ENCODE data around the gene SORCS3.

The SORCS3 gene

GRCh38 chr10:104683567-104683966 is 42.5 kb downstream of the SORCS3 start:
- no peak for DNase-seq (ENCODE audit: low read depth)
- TF ChIP-seq MYC (IDR thresholded peaks at IDR 0.05; ENCODE audit: low read depth, low read length) (no peak), MAX (IDR thresholded peaks at IDR 0.05; ENCODE audit: low read depth, low read length) (no peak), POLR2A (IDR thresholded peaks at IDR 0.05; ENCODE audit: extremely low read depth, insufficient read length) (no peak), CTCF (IDR thresholded peaks at IDR 0.05; ENCODE audit: low read depth, low read length) (no peak)
- H3K4me3 ChIP-seq (ENCODE audit: low read depth, low read length) = no peak overlapping the region

- no peak overlapping the region for H3K4me3 ChIP-seq (ENCODE audit: low read depth, low read length)
- TF ChIP-seq CTCF (IDR thresholded peaks at IDR 0.05; ENCODE audit: low read depth, low read length) (no peak), POLR2A (IDR thresholded peaks at IDR 0.05; ENCODE audit: extremely low read depth, insufficient read length) (no peak), MYC (IDR thresholded peaks at IDR 0.05; ENCODE audit: low read depth, low read length) (no peak), MAX (IDR thresholded peaks at IDR 0.05; ENCODE audit: low read depth, low read length) (no peak)
- DNase-seq (ENCODE audit: low read depth) = no peak
Measured at GRCh38 chr10:104686829-104687228, 45.7 kb downstream of the SORCS3 start.

- TF ChIP-seq CTCF (IDR thresholded peaks at IDR 0.05; ENCODE audit: low read depth, low read length) (no peak), MYC (IDR thresholded peaks at IDR 0.05; ENCODE audit: low read depth, low read length) (no peak), POLR2A (IDR thresholded peaks at IDR 0.05; ENCODE audit: extremely low read depth, insufficient read length) (no peak), MAX (IDR thresholded peaks at IDR 0.05; ENCODE audit: low read depth, low read length) (no peak)
Measured at GRCh38 chr10:104688251-104689042, 47.4 kb downstream of the SORCS3 start.

GRCh38 chr10:104689105-104689504 is 48.0 kb downstream of the SORCS3 start:
- TF ChIP-seq CTCF (IDR thresholded peaks at IDR 0.05; ENCODE audit: low read depth, low read length) (no peak), POLR2A (IDR thresholded peaks at IDR 0.05; ENCODE audit: extremely low read depth, insufficient read length) (no peak), MYC (IDR thresholded peaks at IDR 0.05; ENCODE audit: low read depth, low read length) (no peak), MAX (IDR thresholded peaks at IDR 0.05; ENCODE audit: low read depth, low read length) (no peak)
- H3K4me3 ChIP-seq (ENCODE audit: low read depth, low read length) = no peak overlapping the region
- no peak for DNase-seq (ENCODE audit: low read depth)

More at GRCh38 chr10:104688251-104689042, 47.4 kb downstream of the SORCS3 start:
- no peak for DNase-seq (ENCODE audit: low read depth)
- H3K4me3 ChIP-seq (ENCODE audit: low read depth, low read length) = no peak overlapping the region

- TF ChIP-seq CTCF (IDR thresholded peaks at IDR 0.05; ENCODE audit: low read depth, low read length) = no peak
- no peak for TF ChIP-seq MAX (IDR thresholded peaks at IDR 0.05; ENCODE audit: low read depth, low read length)
- no peak for TF ChIP-seq MYC (IDR thresholded peaks at IDR 0.05; ENCODE audit: low read depth, low read length)
- TF ChIP-seq POLR2A (IDR thresholded peaks at IDR 0.05; ENCODE audit: extremely low read depth, insufficient read length) = no peak
- no peak overlapping the region for H3K4me3 ChIP-seq (ENCODE audit: low read depth, low read length)
- DNase-seq (ENCODE audit: low read depth) = no peak
Measured at GRCh38 chr10:104689547-104689946, 48.5 kb downstream of the SORCS3 start.
